ENCODE results near the gene RAB7B. TPM values are rescaled to one million over a fixed set of nuclear protein-coding genes. Genes with fewer than 3 reads are reported as not detected.

RAB7B gene
- total RNA-seq, 4 donors from 2014 or later, result 0.15 to 0.62 (median 0.33) TPM; not detected in 1

- H3K36me3 ChIP-seq, result no peaks in the 10 kb centered on the region
- ATAC-seq (no peak), DNase-seq (no peak)
- peaks cover 0 to 4% (median 0%) of the 10 kb centered on the region in 3 donors for H3K27me3 ChIP-seq
- no peaks in the 10 kb centered on the region for H3K9me3 ChIP-seq
- H3K27ac ChIP-seq, result no peak overlapping the region
- intact Hi-C loops (cut with DNase I; ENCODE audit: low total_unique reads) (loop anchor here (5.0 kb wide), 1 partner anchor 75 kb away; no protein-coding TSS in a partner anchor), in situ Hi-C loops (cut with MboI; ENCODE audit: low sequenced_read_pairs in 4 of 4) (no loop called here)
- no peak overlapping the region for H3K4me3 ChIP-seq
- TF ChIP-seq CTCF (IDR thresholded peaks at IDR 0.05 in 4 of 5, conservative IDR thresholded peaks at IDR 0.05 in 1 of 5), result no peak
- TF ChIP-seq POLR2A (IDR thresholded peaks at IDR 0.05), result no peak
- no peaks in the 10 kb centered on the region for H3K4me1 ChIP-seq
Observed at GRCh38 chr1:206032380-206033140, 29.4 kb upstream of the RAB7B start.

- in situ Hi-C loops (cut with MboI; ENCODE audit: low sequenced_read_pairs in 4 of 4), result no loop called here
- DNase-seq, result peak; percentile 23 to 28
Observed at GRCh38 chr1:206030714-206031113, 27.5 kb upstream of the RAB7B start.

GRCh38 chr1:206030191-206030590 is 27.0 kb upstream of the RAB7B start:
- in situ Hi-C loops (cut with MboI; ENCODE audit: low sequenced_read_pairs in 4 of 4) (no loop called here), intact Hi-C loops (cut with DNase I; ENCODE audit: low total_unique reads) (loop anchor here (5.0 kb wide), 1 partner anchor 77 kb away; no protein-coding TSS in a partner anchor)
- H3K9me3 ChIP-seq, result no peaks in the 10 kb centered on the region
- no peaks in the 10 kb centered on the region for H3K27me3 ChIP-seq
- TF ChIP-seq CTCF (IDR thresholded peaks at IDR 0.05 in 4 of 5, conservative IDR thresholded peaks at IDR 0.05 in 1 of 5) (no peak), POLR2A (IDR thresholded peaks at IDR 0.05) (no peak)
- no peaks in the 10 kb centered on the region for H3K4me1 ChIP-seq
- no peak for DNase-seq
- no peak overlapping the region for H3K4me3 ChIP-seq
- ATAC-seq, result no peak
- H3K36me3 ChIP-seq, result no peaks in the 10 kb centered on the region
- H3K27ac ChIP-seq, result no peak overlapping the region

More at GRCh38 chr1:206030714-206031113, 27.5 kb upstream of the RAB7B start:
- TF ChIP-seq CTCF (IDR thresholded peaks at IDR 0.05 in 4 of 5, conservative IDR thresholded peaks at IDR 0.05 in 1 of 5) (peak in 3 of 5 experiments; percentile 26 to 53 (median 49)), POLR2A (IDR thresholded peaks at IDR 0.05) (no peak)
- Histone ChIP-seq H3K36me3 (no peaks in the 10 kb centered on the region), H3K9me3 (no peaks in the 10 kb centered on the region), H3K4me3 (no peak overlapping the region), H3K4me1 (no peaks in the 10 kb centered on the region), H3K27me3 (no peaks in the 10 kb centered on the region), H3K27ac (no peak overlapping the region)
- intact Hi-C loops (cut with DNase I; ENCODE audit: low total_unique reads), result loop anchor here (5.0 kb wide), 1 partner anchor 77 kb away; no protein-coding TSS in a partner anchor
- peak in 1 of 2 donors; percentile 71 for ATAC-seq

- H3K4me3 ChIP-seq, result no peak overlapping the region
- TF ChIP-seq POLR2A (IDR thresholded peaks at IDR 0.05) (no peak), CTCF (IDR thresholded peaks at IDR 0.05 in 4 of 5, conservative IDR thresholded peaks at IDR 0.05 in 1 of 5) (no peak)
- no peaks in the 10 kb centered on the region for H3K9me3 ChIP-seq
- DNase-seq, result peak in 1 of 2 donors; percentile 49
- in situ Hi-C loops (cut with MboI; ENCODE audit: low sequenced_read_pairs in 4 of 4) (loop anchor here in 1 of 4 donors (5.0 kb wide), 1 partner anchor 73 kb away; no protein-coding TSS in a partner anchor), intact Hi-C loops (cut with DNase I; ENCODE audit: low total_unique reads) (no loop called here)
- H3K4me1 ChIP-seq, result no peaks in the 10 kb centered on the region
- no peak overlapping the region for H3K27ac ChIP-seq
- peak; percentile 36 to 60 for ATAC-seq
- no peaks in the 10 kb centered on the region for H3K36me3 ChIP-seq
- H3K27me3 ChIP-seq, result no peaks in the 10 kb centered on the region
Observed at GRCh38 chr1:206029484-206029883, 26.3 kb upstream of the RAB7B start.
